Upper lobe of left lung (tissue), 6 donors: ENCODE results near the gene UGT3A1. TPM values are rescaled to one million over a fixed set of nuclear protein-coding genes. Genes with fewer than 3 reads are reported as not detected.
"Not testable (repeated sequence)": the region's sequence is repeated elsewhere in the genome, so short reads cannot be mapped to it uniquely, and the experiment has no call there.

Experiments
- ATAC-seq, 2 donors: fragments of 200-7000 bp; cut with Tn5 transposase; one replicate each; pipeline ENCODE4 v1.9.1; 2022; ENCODE audit warnings: mild to moderate bottlenecking in 2 of 2, moderate library complexity in 2 of 2; ENCODE audit not compliant: low FRiP score in 2 of 2
- DNase-seq, 2 donors: peaks; one replicate each; pipeline ENCODE4 v3.0.0-alpha.2; 2019 to 2020
- H3K27ac ChIP-seq, 4 donors: fragments of 200-600 bp; sonication (generic); one replicate each; pipeline ENCODE4 v1.5.1; 2016 to 2019
- H3K27me3 ChIP-seq, 4 donors: fragments of 200-600 bp; sonication (generic); one replicate each; pipeline ENCODE4 v1.5.1; 2017 to 2019
- H3K36me3 ChIP-seq, 4 donors: fragments of 200-600 bp; sonication (generic); one replicate each; pipeline ENCODE4 v1.5.1; 2016 to 2019
- H3K4me1 ChIP-seq, 4 donors: fragments of 200-600 bp; sonication (generic); one replicate each; pipeline ENCODE4 v1.5.1; 2018 to 2019
- H3K4me3 ChIP-seq, 4 donors: fragments of 200-600 bp; sonication (generic); one replicate each; pipeline ENCODE4 v1.5.1; 2017 to 2019; ENCODE audit warnings: mild to moderate bottlenecking in 2 of 4, moderate library complexity in 1 of 4
- H3K9me3 ChIP-seq, 4 donors: fragments of 200-600 bp; sonication (generic); one replicate each; pipeline ENCODE4 v1.5.1; 2018 to 2019
- EP300 ChIP-seq, 4 donors: sonication (generic); formaldehyde crosslinking; IDR thresholded peaks; one replicate each; pipeline ENCODE4 v1.5.1; 2017; ENCODE audit warnings: antibody characterized with exemption in 4 of 4, control low read depth in 2 of 4
- POLR2A ChIP-seq, 4 donors: fragments of 450-650 bp; IDR thresholded peaks; one replicate each; pipeline ENCODE4 v1.5.1; 2016 to 2017; ENCODE audit warnings: antibody characterized with exemption in 4 of 4, mild to moderate bottlenecking in 2 of 4
- POLR2AphosphoS5 ChIP-seq, 2 donors: sonication (generic); formaldehyde crosslinking; IDR thresholded peaks; one replicate each; pipeline ENCODE4 v1.5.1; 2017; ENCODE audit warnings: antibody characterized with exemption in 2 of 2
- WGBS, 2 donors: methylation state at CpG; one replicate each; pipeline ENCODE4 v1.1.5; 2017 to 2018; 5-methylcytosine and 5-hydroxymethylcytosine counted together
- total RNA-seq, 6 donors: library from RNA; depleted of rRNA in 4 of 6; stranded (reverse); fragments of >200 nt in 4 of 6; gene quantifications; one replicate each; pipeline versions ENCODE4 v1.1.0 to v1.2.1, GENCODE V29; 2016 to 2021
- TF ChIP-seq, protein P1 (sequence below), 6 experiments: fragments of 450-650 bp in 4 of 6; fragments of 200-600 bp in 2 of 6; sonication (generic) in 2 of 6; IDR thresholded peaks; one replicate each; pipeline ENCODE4 v1.5.1; 2016 to 2019; ENCODE audit warnings: antibody characterized with exemption in 6 of 6
- donor health status: DM: no; HTN: no; CAD: no; lungs with moderate emphysema.
- donor health status: DM: no; HTN: yes; CAD: no; lungs with severe emphysema.

The UGT3A1 gene
- total RNA-seq, 6 donors from 2014 or later: not detected

DNA sequence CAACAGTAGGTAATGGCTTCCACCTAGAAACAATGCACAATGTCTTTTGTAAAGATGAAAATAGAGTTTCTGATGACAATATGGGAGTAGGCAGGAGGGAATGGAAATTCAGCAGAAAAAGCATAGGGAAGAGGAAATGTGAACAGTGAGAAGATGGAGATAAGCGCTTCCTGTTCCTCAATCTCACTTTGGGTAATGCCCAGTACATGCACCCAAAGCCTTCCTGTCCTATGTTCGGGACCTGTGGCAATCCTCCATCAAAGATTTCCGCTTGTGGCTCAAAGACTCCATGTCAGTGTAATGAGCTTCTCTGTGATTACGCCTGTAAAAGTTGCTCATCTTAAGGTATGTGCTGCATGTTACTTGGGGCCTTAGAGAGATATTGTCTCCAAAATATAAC lies 2.7 kb downstream of the UGT3A1 start:
- TF ChIP-seq EP300 (IDR thresholded peaks at IDR 0.05): no peak
- TF ChIP-seq, protein P1, sequence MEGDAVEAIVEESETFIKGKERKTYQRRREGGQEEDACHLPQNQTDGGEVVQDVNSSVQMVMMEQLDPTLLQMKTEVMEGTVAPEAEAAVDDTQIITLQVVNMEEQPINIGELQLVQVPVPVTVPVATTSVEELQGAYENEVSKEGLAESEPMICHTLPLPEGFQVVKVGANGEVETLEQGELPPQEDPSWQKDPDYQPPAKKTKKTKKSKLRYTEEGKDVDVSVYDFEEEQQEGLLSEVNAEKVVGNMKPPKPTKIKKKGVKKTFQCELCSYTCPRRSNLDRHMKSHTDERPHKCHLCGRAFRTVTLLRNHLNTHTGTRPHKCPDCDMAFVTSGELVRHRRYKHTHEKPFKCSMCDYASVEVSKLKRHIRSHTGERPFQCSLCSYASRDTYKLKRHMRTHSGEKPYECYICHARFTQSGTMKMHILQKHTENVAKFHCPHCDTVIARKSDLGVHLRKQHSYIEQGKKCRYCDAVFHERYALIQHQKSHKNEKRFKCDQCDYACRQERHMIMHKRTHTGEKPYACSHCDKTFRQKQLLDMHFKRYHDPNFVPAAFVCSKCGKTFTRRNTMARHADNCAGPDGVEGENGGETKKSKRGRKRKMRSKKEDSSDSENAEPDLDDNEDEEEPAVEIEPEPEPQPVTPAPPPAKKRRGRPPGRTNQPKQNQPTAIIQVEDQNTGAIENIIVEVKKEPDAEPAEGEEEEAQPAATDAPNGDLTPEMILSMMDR (IDR thresholded peaks at IDR 0.05): no peak
- TF ChIP-seq POLR2A (IDR thresholded peaks at IDR 0.05): no peak
- no peak for TF ChIP-seq POLR2AphosphoS5 (IDR thresholded peaks at IDR 0.05)
- no peaks in the 10 kb centered on the region for H3K36me3 ChIP-seq
- no peaks in the 10 kb centered on the region for H3K4me1 ChIP-seq
- ATAC-seq: no peak
- 63 to 71% methylated on average over 4 of the region's 4 CpGs for WGBS, 2 donors
- no peaks in the 10 kb centered on the region for H3K9me3 ChIP-seq
- H3K27ac ChIP-seq: no peak overlapping the region
- H3K4me3 ChIP-seq: no peak overlapping the region
- H3K27me3 ChIP-seq: no peaks in the 10 kb centered on the region
- DNase-seq: no peak

DNA sequence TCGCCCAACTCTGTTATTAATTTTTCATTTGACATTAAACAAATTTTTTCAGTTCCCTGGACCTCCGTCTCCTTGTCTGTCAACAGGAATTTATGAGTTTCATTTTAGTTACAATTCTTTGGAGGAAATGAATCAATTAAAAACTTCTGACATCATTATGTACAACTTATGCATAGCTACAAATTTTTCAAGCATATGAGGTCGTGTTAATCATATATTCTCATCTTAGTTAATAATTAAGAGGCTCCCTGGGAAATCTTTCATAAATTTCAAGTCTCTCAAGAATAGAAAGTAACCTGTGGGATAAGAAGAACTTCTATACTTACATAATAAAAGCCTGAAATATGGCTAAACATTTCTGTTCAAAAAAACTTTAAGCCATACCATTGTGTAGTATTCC lies 3.4 kb downstream of the UGT3A1 start:
- Histone ChIP-seq H3K4me1 (no peaks in the 10 kb centered on the region), H3K27ac (no peak overlapping the region)
- DNase-seq: no peak

DNA sequence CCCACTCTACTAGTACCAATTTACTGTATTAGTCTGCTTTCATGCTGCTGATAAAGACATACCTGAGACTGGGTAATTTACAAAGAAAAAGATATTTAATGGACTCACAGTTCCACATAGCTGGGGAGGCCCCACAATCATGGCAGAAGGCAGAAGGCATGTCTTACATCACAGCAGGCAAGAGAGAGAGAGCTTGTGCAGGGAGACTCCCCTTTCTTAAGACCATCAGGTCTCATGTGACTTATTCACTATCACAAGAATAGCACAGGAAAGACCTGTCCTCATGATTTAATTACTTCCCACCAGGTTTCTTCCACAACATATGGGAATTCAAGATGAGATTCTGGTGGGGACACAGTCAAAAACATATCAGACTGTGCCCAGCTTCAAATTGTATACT lies 11.5 kb downstream of the UGT3A1 start:
- Histone ChIP-seq H3K4me1 (no peaks in the 10 kb centered on the region), H3K9me3 (peaks cover 0 to 10% (median 4%) of the 10 kb centered on the region in 4 donors), H3K27me3 (no peaks in the 10 kb centered on the region), H3K27ac (no peak overlapping the region), H3K4me3 (no peak overlapping the region), H3K36me3 (no peaks in the 10 kb centered on the region)
- TF ChIP-seq, protein P1 (IDR thresholded peaks at IDR 0.05): no peak
- TF ChIP-seq EP300 (IDR thresholded peaks at IDR 0.05) (no peak), POLR2AphosphoS5 (IDR thresholded peaks at IDR 0.05) (no peak), POLR2A (IDR thresholded peaks at IDR 0.05) (no peak)
- DNase-seq (no peak), ATAC-seq (no peak)

More for the DNA sequence above, 3.4 kb downstream of the UGT3A1 start:
- Histone ChIP-seq H3K4me3 (no peak overlapping the region), H3K27me3 (no peaks in the 10 kb centered on the region), H3K36me3 (no peaks in the 10 kb centered on the region), H3K9me3 (no peaks in the 10 kb centered on the region)
- WGBS, 2 donors: 45 to 60% methylated on average over 3 of the region's 3 CpGs
- no peak for ATAC-seq
- TF ChIP-seq, protein P1 (IDR thresholded peaks at IDR 0.05): no peak
- TF ChIP-seq POLR2A (IDR thresholded peaks at IDR 0.05): no peak
- TF ChIP-seq EP300 (IDR thresholded peaks at IDR 0.05): no peak
- no peak for TF ChIP-seq POLR2AphosphoS5 (IDR thresholded peaks at IDR 0.05)

DNA sequence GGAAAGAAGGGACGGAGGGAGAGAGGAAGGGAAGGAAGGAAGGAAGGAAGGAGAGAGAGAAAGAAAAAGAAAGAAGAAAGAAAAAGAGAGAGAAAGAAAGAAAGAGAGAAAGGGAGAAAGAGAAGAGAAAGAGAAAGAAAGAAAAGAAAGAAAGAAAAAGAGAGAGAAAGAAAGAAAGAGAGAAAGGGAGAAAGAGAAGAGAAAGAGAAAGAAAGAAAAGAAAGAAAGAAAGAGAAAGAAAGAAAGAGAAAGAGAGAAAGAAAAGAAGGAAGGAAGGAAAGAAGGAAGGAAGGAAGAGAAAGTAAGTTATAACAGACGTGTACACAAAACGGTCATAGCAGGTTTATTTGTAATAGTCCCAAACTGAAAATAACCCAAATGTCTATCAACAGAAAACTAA lies 14.3 kb downstream of the UGT3A1 start:
- H3K4me3 ChIP-seq, ATAC-seq, DNase-seq, H3K27me3 ChIP-seq, H3K27ac ChIP-seq, H3K4me1 ChIP-seq, H3K36me3 ChIP-seq, H3K9me3 ChIP-seq: not testable (repeated sequence)
- 47 to 65% methylated on average over 3 of the region's 3 CpGs for WGBS, 2 donors

DNA sequence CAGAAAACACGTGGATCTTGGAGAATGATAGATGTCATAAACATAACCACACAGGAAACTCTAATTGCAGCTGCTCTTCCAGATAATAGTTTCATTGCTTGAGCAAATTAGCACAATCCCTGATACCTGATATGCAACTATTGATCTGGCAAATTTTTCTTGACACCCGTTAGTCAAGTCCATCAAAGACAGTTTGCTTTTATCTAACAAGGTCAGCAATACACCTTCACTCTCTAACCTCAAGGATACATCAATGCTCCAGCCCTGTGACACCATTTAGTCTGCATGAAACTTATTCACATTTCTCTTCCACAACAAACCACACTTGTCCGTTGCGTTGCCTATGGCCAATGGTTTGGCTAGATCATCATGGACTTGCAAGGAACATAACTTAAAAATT lies 16.6 kb downstream of the UGT3A1 start:
- H3K4me3 ChIP-seq: no peak overlapping the region
- no peaks in the 10 kb centered on the region for H3K27me3 ChIP-seq
- H3K4me1 ChIP-seq: no peaks in the 10 kb centered on the region
- no peaks in the 10 kb centered on the region for H3K36me3 ChIP-seq
- H3K9me3 ChIP-seq: no peaks in the 10 kb centered on the region
- DNase-seq: no peak
- TF ChIP-seq, protein P1 (IDR thresholded peaks at IDR 0.05): no peak
- TF ChIP-seq POLR2AphosphoS5 (IDR thresholded peaks at IDR 0.05) (no peak), EP300 (IDR thresholded peaks at IDR 0.05) (no peak), POLR2A (IDR thresholded peaks at IDR 0.05) (no peak)
- WGBS, 2 donors: 69 to 75% methylated on average over 4 of the region's 4 CpGs
- ATAC-seq: no peak
- no peak overlapping the region for H3K27ac ChIP-seq
